Osteoblast (primary cell): ENCODE data around the gene MED13L. TPM values are rescaled to one million over a fixed set of nuclear protein-coding genes. Genes with fewer than 3 reads are reported as not detected.

Source experiments
- DNase-seq: peaks from one replicate; pipeline ENCODE4 v3.0.0; 2011; ENCODE audit warnings: low spot score, mixed read lengths; ENCODE audit not compliant: insufficient read length; ENCODE audit errors: missing footprints
- H2AFZ ChIP-seq: 2 replicates; pipeline ENCODE4 v1.6.0; 2011; ENCODE audit warnings: mild to moderate bottlenecking, low read length
- H3K27ac ChIP-seq: 2 replicates; pipeline ENCODE4 v1.5.1; 2011; ENCODE audit warnings: mild to moderate bottlenecking, low read depth, low read length, moderate library complexity
- H3K27me3 ChIP-seq: 2 replicates; pipeline ENCODE4 v1.6.0; 2012; ENCODE audit warnings: mild to moderate bottlenecking, control low read depth, inconsistent platforms, low read length, moderate library complexity; ENCODE audit not compliant: insufficient read depth
- H3K36me3 ChIP-seq: 2 replicates; pipeline ENCODE4 v1.5.1; 2011; ENCODE audit warnings: mild to moderate bottlenecking, low read length, control low read depth, moderate library complexity; ENCODE audit not compliant: insufficient read depth
- H3K4me1 ChIP-seq: 2 replicates; pipeline ENCODE4 v1.5.1; 2011; ENCODE audit warnings: mild to moderate bottlenecking, low read length, control low read depth, moderate library complexity; ENCODE audit not compliant: insufficient read depth
- H3K4me2 ChIP-seq: 2 replicates; pipeline ENCODE4 v1.6.0; 2011; ENCODE audit warnings: mild to moderate bottlenecking, low read length; ENCODE audit not compliant: insufficient read depth
- H3K4me3 ChIP-seq: fragments of 200-600 bp; sonication (generic); 3 replicates; pipeline ENCODE4 v1.5.1; 2012; ENCODE audit warnings: mild to moderate bottlenecking, low read length, inconsistent platforms; ENCODE audit not compliant: insufficient read depth
- H3K79me2 ChIP-seq: 2 replicates; pipeline ENCODE4 v1.6.0; 2012; ENCODE audit warnings: mild to moderate bottlenecking, low read length, control low read depth, inconsistent platforms; ENCODE audit not compliant: insufficient read depth
- H3K9me3 ChIP-seq: 2 replicates; pipeline ENCODE4 v1.5.1; 2011; ENCODE audit warnings: low read depth, low read length, control low read depth
- H4K20me1 ChIP-seq: 2 replicates; pipeline ENCODE4 v1.6.0; 2012; ENCODE audit warnings: mild to moderate bottlenecking, low read length, control low read depth; ENCODE audit not compliant: insufficient read depth
- CTCF ChIP-seq: IDR thresholded peaks from 2 replicates; pipeline ENCODE4 v1.5.1; 2011; ENCODE audit warnings: mild to moderate bottlenecking, low read depth, low read length, moderate library complexity; ENCODE audit errors: extremely low read depth
- total RNA-seq: library from RNA; depleted of rRNA; stranded (reverse); fragments of >200 nt; gene quantifications from 2 replicates; pipeline ENCODE4 v1.2.3, GENCODE V29; 2012

MED13L gene
- total RNA-seq, 1 donor = 359 TPM

GRCh38 chr12:116122628-116123027, 154.9 kb downstream of the MED13L start:
- H3K9me3 ChIP-seq = no peaks in the 10 kb centered on the region
- peaks cover 91% of the 10 kb centered on the region for H3K79me2 ChIP-seq
- no peaks in the 10 kb centered on the region for H3K36me3 ChIP-seq
- H3K4me3 ChIP-seq = no peak overlapping the region
- peaks cover 59% of the 10 kb centered on the region for H4K20me1 ChIP-seq
- no peaks in the 10 kb centered on the region for H3K27me3 ChIP-seq
- H3K4me1 ChIP-seq = peaks cover 57% of the 10 kb centered on the region
- no peak for DNase-seq
- H3K4me2 ChIP-seq = no peak overlapping the region
- no peak overlapping the region for H3K27ac ChIP-seq
- no peak for TF ChIP-seq CTCF
- no peak overlapping the region for H2AFZ ChIP-seq

GRCh38 chr12:116121453-116121871, 156.0 kb downstream of the MED13L start:
- H3K79me2 ChIP-seq = peaks cover 96% of the 10 kb centered on the region
- DNase-seq = no peak
- H4K20me1 ChIP-seq = peaks cover 56% of the 10 kb centered on the region
- no peak for TF ChIP-seq CTCF
- H3K4me1 ChIP-seq = peaks cover 54% of the 10 kb centered on the region
- peak overlapping the region; percentile 45 for H3K4me3 ChIP-seq
- peak overlapping the region; percentile 49 for H3K27ac ChIP-seq
- H3K4me2 ChIP-seq = peak overlapping the region; percentile 75
- no peaks in the 10 kb centered on the region for H3K36me3 ChIP-seq
- no peaks in the 10 kb centered on the region for H3K9me3 ChIP-seq
- no peak overlapping the region for H2AFZ ChIP-seq
- no peaks in the 10 kb centered on the region for H3K27me3 ChIP-seq

- no peak overlapping the region for H2AFZ ChIP-seq
- H3K9me3 ChIP-seq = no peaks in the 10 kb centered on the region
- peaks cover 27% of the 10 kb centered on the region for H3K4me1 ChIP-seq
- no peak for TF ChIP-seq CTCF
- DNase-seq = no peak
- no peaks in the 10 kb centered on the region for H3K27me3 ChIP-seq
- peaks cover 39% of the 10 kb centered on the region for H4K20me1 ChIP-seq
- H3K4me2 ChIP-seq = no peak overlapping the region
- H3K27ac ChIP-seq = no peak overlapping the region
- H3K4me3 ChIP-seq = no peak overlapping the region
- H3K36me3 ChIP-seq = no peaks in the 10 kb centered on the region
- peaks cover 95% of the 10 kb centered on the region for H3K79me2 ChIP-seq
Observed at GRCh38 chr12:116116650-116117424, 160.7 kb downstream of the MED13L start.

GRCh38 chr12:116113398-116114130, 163.9 kb downstream of the MED13L start:
- TF ChIP-seq CTCF = no peak
- DNase-seq = no peak
- no peak overlapping the region for H3K4me3 ChIP-seq
- no peaks in the 10 kb centered on the region for H3K27me3 ChIP-seq
- H3K4me2 ChIP-seq = no peak overlapping the region
- H3K79me2 ChIP-seq = peaks cover 93% of the 10 kb centered on the region
- H3K4me1 ChIP-seq = peaks cover 12% of the 10 kb centered on the region
- no peaks in the 10 kb centered on the region for H3K9me3 ChIP-seq
- H3K36me3 ChIP-seq = no peaks in the 10 kb centered on the region
- H4K20me1 ChIP-seq = peaks cover 31% of the 10 kb centered on the region
- H3K27ac ChIP-seq = no peak overlapping the region
- H2AFZ ChIP-seq = no peak overlapping the region
